ENCODE data around the gene MAD1L1.
A peak's percentile ranks its signal among the peaks of the same experiment; 100 is the strongest.
"Not testable (repeated sequence)": the region's sequence is repeated elsewhere in the genome, so short reads cannot be mapped to it uniquely, and the experiment has no call there.

Gene MAD1L1

DNA sequence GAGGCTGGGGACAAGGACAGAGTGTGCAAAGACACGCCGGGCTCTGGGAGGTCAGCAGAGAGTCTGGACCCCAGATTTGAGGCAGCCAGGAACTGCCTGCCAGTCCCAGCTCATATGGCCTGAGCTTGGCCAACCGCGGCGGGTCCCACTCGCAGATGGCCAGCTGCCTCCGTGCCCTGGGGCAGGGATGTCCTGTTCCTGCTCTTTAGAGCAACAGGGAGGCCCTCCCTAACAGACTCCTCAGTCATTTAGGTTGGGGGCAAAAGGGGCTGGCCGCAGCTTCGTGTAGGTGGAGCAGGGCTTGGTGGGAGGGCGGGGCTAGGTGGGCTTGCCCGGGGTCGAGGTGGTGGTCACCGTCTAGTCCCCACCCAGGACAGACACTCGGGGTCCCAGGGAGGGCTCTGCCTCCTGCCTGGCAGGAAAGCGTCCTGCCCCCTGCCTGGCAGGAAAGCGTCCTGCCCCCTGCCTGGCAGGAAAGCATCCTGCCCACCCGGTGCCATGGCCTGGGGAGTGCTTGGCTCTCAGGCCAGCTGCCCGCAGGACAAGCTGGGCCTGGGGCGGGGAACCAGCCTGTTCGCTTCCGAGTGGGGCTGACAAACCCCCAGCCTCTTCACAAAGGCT is 393.7 kb downstream of the MAD1L1 start:
- not testable (repeated sequence) for DNase-seq

DNA sequence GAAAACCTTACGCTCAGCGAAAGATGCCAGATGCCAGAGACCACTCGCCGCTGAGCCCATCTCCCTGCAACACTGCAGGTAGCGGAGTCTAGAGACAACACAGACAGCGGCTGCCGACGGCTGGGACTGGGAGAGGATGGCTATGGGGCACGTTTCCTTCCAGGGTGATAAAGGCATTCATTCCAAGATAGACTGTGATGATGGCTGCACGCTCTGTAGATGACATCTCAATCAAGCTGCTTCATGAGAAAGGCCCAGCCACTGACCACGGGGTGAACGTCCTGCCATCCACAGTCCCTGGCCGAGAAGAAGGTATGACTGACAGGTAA is 394.2 kb downstream of the MAD1L1 start:
- DNase-seq = not testable (repeated sequence)

DNA sequence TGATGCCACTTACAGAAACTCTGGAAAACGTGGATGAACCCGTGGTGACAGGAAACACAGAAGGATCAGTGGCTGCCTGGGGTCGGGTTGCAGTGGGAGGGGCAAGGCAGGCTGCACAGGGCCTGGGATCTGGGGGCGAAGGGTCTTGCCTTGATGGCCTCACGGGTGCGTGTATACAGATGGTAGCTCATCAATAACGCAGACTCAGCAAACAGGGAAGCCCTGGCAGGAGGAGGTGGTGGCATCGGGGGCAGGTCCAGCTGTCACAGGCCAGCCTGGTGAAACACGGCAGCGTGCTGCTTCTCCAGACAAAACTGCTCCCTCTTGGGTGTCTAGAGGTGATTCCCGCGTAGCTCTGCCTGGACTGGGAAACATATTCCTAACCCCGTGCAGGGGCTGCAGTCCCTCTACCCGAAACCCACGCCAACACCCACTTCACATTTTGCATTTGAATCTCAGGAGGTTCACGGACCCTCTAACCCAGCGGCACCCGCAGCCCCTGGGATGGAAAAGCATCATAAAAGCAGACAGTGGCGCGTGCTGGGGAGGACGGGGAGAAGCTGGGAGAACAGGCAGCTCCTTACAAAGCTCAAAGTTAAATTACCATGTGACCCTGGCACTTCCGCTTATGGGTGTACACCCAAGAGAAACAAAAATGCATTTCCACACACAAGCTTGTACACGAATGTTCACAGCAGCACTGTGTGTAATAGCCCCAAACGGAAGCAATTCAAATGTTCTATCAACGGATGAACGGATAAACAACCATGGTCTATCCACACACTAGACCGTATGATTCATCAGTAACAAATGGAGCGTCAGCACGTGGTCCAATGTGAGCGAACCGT is 394.8 kb downstream of the MAD1L1 start:
- DNase-seq = not testable (repeated sequence)

DNA sequence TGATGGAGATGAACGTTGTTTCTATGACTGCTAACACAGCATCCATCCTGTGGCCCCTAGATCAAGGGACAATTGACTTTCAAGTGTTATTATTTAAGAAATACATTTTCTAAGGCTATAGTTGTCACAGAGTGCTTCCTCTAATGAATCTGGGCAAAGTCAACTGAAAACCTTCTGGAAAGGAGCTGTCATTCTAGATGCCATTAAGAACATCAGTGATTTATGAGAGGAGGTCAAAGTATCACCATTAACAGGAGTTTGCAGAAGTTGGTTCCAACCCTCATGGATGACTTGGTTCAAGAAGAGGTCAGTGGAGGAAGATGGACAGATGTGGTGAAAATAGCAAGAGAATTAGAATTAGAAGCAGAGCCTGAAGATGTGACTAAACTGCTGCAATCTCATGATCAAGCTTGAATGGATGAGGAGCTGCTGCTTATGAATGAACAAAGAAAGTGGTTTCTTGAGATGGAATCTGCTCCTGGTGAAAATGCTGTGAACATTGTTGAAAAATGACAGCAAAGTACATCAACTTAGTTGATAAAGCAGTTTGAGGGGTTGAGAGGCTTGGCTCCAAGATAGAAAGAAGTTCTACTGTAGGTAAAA is 400.7 kb downstream of the MAD1L1 start:
- DNase-seq = not testable (repeated sequence)

DNA sequence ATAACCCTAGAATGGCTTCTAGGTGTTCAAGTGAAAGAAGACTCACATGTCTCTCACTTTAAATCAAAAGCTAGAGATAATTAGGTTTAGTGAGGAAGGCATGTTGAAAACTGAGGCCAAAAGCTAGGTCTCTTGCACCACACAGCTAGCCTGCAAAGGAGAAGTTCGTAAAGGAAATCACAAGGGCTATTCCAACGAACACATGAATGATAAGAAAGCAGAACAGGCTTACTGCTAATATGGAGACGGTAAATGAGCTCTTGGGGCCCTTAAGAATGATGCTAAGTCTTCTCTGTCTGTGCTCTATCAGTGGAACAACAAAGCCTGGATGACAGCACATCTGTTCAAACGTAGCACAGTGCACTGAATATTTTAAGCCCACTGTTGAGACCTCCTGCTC is 401.3 kb downstream of the MAD1L1 start:
- not testable (repeated sequence) for DNase-seq

DNA sequence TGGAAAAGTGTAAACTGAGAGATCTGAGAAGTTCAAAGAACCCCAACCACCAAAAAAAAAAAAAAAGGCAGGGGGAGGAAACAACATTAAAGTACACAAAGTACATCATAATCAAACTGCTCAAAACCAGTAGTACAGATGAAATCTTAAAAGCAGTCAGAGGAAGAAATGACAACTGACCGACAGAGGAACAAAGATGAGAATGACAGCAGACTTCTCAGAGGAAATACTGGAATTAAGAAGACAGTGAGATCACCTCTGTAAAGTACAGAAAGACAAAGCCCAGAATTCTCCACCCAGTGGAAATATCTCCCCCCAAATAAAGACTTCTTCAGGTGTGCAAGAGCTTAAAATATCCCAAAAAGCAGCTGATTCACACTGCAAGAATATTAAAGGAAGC is 403.1 kb downstream of the MAD1L1 start:
- DNase-seq = not testable (repeated sequence)

DNA sequence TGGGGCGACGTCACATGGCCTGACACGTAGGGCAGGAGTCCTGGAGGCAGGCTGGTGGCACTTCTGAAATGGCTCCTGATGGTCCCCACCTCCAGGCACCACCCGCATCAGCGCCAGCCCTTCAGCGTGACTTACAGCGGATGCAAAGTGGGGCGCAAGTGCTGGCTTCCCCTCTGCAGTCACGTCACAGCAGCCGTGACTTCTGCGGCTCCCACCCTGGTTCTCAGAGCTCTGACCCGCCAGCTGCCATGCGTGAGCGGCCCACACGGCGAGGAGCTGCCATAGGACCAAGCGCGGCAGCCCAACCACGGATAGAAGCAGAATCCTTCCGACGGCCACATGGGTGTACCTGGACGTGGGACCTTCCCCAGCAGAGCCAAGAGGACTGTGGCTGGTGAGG is 403.6 kb downstream of the MAD1L1 start:
- DNase-seq = no peak

DNA sequence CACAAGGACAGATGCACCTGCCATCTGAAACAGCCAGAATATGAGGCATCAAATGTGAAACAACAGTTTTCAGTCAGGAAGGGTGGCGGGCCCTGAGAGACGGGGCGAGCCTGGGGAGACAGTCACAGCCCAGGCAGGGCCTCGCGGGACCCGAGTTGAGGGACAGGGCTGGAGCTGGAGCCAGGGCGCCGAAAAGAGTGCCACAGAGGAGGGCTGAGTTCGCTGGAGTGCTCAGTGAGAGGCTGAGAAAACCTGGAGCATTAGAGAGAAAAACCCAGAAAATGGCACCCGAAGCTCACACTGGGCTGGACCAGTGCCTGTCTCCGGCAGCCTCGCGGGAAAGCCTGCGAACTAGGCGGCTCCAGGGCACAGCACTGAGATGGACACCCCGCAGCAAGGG is 404.6 kb downstream of the MAD1L1 start:
- DNase-seq = not testable (repeated sequence)

DNA sequence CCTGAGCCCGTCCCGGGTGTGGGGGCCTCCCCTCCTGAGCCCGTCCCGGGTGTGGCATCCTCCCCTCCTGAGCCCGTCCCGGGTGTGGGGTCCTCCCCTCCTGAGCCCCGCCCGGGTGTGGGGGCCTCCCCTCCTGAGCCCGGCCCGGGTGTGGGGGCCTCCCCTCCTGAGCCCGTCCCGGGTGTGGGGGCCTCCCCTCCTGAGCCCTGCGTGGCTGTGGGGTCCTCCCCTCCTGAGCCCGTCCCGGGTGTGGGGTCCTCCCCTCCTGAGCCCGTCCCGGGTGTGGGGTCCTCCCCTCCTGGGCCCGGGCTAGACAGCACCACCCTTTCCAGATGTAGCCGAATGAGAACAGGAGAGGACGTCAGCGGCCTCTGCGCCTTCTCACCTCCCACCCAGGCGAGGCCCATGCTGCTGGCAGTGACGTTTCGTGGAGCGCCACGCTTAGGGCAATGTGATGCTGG is 405.2 kb downstream of the MAD1L1 start:
- DNase-seq = not testable (repeated sequence)

DNA sequence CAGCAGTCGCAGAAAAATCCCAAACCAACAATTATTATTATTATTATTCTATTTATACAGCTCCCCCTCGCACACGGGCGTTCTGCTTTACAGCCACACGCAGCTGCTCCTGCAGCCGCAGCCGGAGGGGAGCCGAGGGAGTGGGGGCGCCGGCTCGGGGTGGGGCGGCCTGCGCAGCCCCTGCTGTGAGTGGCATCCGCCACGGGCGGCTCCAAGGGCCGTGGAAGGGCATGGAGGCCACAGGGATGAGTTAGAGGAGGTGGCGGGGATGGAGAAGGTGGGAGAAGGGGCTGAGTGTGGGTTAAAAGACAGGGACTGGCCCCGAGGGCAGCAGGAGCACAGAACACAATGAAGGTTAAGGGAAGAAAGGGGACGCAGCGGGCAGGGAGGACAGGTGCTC is 405.8 kb downstream of the MAD1L1 start:
- not testable (repeated sequence) for DNase-seq

DNA sequence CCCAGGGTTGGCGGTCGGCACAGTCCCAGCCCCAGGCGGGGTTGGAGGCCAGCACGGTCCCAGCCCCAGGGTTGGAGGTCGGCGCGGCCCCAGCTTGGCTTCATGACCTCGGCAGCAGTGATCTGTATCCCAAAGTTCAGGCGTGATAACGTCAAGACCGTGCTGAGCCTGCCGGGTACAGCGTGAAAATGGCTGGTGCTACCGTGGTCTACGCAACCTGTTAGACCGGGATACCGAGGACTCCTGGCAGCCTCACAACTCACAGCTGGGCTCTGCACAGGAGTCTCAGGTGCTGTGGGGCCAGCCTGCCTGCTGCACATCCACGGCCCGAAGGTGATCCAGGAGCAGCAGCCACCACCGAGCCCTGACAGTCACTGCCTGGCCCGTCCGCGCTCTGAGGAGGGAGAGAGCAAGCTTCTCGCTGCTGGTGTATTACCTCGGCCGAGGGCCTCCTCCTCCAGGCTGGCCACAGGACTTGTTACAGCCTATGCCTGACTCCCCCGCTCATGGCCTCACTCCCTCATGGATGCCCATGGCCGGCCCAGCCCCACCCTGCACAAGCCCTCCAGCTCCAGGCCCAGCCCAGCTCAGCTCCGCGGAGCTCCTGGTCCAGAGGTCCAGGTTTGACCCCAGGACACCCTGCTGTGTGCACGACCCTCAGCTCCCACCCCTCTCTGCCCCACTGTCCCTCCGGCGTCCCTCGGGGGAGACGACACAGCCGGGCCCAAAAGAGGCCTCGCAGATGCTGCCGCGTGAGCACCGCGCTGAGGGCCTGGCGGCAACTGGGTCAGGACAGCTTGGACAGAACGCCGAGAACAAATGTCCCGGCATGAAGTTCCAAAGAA is 406.6 kb downstream of the MAD1L1 start:
- no peak for DNase-seq

DNA sequence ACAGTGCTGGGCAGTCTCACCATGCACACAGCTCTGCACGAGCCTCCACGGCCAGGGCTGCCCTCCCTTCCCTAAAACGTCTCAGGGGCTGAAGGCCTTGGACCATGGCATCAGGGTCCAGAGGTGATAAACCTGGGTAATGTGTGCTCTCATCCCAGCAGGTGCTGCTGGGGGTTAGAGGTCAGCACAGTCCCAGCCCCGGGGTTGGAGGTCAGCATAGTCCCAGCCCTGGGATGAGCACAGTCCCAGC is 407.2 kb downstream of the MAD1L1 start:
- DNase-seq = not testable (repeated sequence)

DNA sequence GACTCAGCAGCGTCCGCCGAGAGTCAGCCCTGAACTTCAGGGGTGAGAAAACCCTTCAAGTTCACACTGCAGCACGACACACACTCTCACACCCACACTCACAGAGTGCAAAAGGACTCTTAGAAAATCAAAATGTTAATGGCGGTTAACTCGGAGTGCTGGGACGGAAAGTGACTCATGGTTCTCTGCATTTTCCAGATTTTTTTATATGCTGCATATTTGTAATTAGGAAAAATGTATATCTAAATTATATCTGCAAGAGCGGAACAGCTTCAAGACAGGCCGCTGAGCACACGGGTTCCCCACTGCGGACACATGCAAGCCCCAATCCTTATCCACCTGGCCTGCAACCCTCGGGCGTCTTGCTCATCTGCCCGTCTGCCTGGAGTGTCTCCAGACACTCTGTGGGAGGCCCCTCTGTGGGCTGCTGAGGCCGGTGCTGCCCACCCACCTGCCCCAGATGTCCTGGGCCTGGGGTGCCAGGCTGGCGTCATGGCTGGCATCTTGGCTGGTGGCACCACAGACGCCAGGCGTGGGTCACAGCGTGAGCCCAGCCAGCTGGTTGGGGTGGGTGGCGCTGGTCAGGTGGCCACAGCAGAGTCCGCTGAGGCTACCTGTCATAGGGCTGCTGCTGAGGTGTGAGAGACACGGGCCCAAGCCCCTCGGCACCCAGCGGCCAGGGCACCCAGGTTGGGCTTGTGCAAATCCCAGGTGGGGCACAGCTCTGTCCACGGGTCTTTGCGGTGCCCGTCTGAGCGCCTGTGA is 407.7 kb downstream of the MAD1L1 start:
- DNase-seq = not testable (repeated sequence)

DNA sequence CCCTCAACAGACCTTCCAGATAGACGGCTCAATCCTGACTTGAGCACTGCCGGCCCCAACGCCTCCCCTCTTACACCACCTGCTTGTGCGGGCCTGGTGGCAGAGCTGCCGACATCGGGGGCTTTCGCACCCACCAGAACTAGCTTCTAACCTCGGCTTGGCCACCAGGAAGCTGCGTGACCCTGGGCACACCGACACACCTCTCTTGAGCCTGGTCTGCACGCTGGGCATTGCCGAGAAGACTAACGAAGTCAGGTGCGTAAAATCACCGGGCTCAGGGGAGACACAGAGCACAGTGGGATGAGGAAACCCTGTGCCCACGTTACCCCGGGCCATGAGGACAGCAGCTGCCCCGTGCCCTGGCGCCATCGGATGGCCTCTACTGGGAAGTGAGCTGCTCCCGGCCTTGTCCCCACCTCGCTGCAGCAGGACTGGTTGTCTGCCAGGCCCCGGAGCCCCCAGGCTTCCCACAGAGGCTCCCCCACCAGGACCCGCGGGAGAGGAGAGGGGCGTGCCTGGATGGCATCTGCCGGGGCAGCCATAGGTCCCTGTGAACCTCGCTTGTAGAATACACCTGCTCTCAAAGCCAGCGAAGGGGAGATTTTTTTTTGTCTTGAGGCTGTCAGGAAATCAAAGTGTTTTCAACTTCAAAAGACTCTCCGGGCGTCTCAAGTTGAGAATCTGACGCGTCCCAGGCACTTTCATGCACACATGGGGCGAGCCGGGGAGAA is 408.4 kb downstream of the MAD1L1 start:
- DNase-seq = peak; percentile 12

DNA sequence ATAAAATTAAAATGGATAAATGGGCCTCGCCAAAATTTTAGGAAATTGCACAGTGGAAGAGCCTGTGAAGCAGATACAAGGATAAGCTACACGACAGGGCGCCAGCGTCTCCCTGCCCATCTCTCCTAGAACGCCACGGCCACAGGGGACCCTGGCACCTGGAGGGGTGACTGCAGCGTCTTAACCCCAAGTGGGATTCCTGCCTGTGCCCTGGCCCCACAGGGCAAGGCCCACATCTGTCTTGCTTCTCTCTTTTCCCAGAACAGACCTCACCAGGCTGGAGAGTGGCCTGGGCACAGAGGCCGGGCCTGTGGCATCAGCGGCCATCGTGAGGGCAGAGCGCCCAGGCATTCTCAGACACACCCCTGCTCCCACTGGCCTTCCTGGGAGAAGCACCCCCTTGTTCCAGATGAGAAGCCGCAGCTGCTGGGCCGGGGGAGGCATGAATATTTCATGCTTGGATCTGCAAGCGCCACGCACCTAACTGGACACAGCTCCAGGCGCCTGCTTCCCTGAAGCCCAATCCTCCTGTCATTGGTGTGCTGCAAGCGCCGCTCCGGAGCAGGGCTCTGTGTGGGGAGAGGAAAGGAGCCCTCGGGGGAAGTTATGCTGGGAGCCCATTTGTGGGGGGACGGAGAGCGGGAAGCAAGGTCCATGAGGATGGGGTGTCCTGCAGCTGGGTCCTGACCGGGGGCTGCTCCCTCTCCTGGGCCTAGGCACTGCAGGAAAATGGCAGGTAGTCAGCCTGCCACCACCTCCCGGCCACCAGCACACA is 409.2 kb downstream of the MAD1L1 start:
- no peak for DNase-seq

DNA sequence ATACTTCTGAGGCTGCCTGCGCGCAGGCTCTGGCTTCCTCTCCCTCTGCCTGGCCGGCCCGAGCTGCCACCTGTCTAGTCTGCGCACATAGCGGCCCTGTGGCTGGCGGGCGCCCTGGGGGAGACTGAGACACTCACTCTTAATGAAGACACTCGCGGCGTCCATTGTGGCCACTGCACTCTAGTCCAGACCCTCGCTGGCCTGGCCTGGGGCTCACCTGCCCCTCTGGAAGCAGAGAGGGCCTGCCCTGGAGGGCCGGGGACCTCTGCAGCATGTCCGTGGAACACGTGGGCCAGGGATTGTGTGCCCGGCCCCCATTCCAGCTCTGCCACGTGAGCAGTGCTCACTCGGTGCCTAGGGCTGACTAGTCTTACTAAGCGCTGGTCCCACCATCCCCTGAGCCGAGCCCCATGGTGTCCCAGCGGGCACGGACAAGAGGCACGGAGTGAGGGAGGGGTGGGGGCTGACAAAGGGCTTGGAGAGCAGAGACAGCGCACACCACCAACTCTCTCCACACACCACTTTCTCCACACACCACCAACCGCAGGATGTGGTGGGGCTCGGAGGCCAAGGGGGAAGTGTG is 413.4 kb downstream of the MAD1L1 start:
- DNase-seq = peak; percentile 21

DNA sequence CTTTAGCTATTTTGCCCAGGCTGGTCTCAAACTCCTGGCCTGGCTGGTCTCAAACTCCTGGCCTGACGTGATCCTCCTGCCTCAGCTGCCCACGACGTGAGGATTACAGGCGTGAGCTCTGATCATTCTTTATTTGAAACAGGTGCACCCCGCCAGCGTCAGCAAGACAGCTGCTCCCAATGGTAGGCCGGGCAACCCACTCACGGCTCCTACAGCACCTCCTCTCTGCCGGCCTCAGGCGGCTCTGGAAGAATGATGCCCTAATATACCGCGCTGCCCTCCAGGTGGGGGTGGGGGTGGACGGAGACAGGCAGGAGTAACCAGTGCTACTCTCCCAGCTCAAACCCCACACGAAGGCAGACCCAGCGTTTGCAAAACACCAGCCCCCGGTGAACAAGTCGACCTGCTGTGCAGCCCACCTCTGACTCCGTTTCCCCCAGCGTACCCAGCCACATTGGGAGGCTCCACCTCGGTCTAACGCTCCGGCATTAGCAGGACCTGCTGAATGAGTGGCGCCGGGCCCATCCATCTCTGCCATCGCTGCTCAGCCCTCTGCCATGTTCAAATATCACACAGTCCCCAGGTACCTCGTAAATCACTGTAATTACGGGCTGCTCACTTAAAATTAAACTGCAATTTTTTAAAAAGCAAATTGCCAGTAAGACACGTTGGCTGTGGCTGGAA is 414.0 kb downstream of the MAD1L1 start:
- DNase-seq = no peak

DNA sequence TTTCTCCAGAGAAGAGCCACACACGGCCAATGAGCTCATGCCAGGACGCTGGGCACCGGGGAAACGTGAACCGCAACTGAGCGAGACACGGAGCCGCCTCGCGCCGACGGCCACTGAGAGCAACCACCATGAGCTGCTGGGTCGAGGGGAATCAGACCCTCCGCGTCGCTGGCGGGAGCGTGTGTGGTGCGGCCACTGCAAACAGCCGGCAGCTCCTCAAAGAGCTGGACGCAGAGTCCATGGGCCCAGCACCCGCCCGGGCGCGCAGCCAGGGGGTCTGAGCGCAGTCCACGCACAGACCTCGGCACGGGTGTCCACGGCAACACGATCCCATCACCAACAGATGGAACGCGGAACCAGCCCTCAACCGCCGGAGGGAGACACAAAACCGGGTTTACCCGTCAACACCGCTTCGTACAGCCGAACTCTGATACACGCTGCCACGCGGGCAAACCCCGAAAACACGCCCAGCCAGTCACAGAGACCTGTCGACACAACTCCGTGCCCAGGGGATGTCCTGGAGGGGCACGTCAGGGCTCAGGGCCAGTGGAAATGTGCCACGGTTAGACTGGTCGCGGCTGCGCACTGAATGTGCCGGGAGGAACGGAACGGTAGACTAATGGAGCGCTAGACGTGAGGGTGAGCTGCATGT is 415.6 kb downstream of the MAD1L1 start:
- DNase-seq = no peak

DNA sequence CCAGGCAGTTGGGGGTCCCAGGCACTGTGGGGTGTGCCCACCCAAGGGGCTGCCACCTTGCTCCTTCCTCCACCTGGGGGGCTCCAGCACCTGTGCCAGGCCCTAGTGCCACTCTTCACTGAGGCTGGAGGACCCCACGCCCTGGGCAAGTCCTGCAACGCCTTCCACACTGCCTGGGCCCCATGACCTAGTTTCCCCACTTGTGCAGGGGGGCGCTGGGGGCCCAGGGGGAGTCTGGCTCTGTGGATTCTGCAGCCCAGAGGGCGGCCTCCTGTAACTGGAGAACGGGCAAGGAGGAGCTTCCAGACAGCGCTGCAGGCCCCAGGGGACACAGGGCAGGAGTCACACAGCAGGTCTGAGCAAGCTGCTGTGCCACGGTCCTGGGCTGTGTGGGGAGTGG is 416.3 kb downstream of the MAD1L1 start:
- DNase-seq = not testable (repeated sequence)

All from activated CD4-positive, alpha-beta T cell treated with anti-CD3 and anti-CD28 coated beads, Interleukin-2, Interleukin-6, amounts not matched to agents 100 ng/mL and 50 ng/mL, durations not matched to agents 16 hours and 8 hours (primary cell).